LNCaP clone FGC (cell line): ENCODE results near the gene ELF1.
"Not testable (repeated sequence)": the region's sequence is repeated elsewhere in the genome, so short reads cannot be mapped to it uniquely, and the experiment has no call there.

ENCODE experiments used
- DNase-seq: peaks from one replicate; pipeline ENCODE4 v3.0.0-alpha.2; 2011; ENCODE audit warnings: low read depth
- H3K4me3 ChIP-seq: 2 replicates; pipeline ENCODE4 v1.5.1; 2011; ENCODE audit warnings: mild to moderate bottlenecking, low read depth, low read length, control low read depth
- TF ChIP-seq, protein P1 (sequence below): IDR thresholded peaks from 2 replicates; pipeline ENCODE4 v1.5.1; 2012; ENCODE audit warnings: mild to moderate bottlenecking; ENCODE audit not compliant: control insufficient read depth, insufficient read depth; ENCODE audit errors: extremely low read depth

ELF1 gene

DNA sequence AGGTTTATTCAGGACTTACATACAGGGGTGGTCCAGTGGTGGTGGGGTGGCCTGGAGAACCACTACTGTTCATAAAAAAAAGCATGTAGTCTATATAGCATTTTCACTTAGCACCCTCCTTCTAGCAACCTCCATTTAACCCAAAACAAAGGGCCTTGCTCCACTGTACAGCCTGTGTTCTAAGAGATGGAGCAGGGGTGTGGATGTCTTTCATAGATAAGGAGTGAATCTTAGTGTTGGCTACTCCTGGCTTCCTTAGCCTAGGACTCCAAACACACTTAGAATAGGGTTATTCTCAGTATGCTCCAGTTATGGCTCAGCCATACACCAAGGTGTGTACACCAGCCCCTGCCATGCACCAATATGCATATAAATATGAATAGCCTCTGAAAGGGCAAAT lies 95.2 kb downstream of the ELF1 start:
- no peak overlapping the region for H3K4me3 ChIP-seq
- TF ChIP-seq, protein P1, sequence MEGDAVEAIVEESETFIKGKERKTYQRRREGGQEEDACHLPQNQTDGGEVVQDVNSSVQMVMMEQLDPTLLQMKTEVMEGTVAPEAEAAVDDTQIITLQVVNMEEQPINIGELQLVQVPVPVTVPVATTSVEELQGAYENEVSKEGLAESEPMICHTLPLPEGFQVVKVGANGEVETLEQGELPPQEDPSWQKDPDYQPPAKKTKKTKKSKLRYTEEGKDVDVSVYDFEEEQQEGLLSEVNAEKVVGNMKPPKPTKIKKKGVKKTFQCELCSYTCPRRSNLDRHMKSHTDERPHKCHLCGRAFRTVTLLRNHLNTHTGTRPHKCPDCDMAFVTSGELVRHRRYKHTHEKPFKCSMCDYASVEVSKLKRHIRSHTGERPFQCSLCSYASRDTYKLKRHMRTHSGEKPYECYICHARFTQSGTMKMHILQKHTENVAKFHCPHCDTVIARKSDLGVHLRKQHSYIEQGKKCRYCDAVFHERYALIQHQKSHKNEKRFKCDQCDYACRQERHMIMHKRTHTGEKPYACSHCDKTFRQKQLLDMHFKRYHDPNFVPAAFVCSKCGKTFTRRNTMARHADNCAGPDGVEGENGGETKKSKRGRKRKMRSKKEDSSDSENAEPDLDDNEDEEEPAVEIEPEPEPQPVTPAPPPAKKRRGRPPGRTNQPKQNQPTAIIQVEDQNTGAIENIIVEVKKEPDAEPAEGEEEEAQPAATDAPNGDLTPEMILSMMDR: no peak

DNA sequence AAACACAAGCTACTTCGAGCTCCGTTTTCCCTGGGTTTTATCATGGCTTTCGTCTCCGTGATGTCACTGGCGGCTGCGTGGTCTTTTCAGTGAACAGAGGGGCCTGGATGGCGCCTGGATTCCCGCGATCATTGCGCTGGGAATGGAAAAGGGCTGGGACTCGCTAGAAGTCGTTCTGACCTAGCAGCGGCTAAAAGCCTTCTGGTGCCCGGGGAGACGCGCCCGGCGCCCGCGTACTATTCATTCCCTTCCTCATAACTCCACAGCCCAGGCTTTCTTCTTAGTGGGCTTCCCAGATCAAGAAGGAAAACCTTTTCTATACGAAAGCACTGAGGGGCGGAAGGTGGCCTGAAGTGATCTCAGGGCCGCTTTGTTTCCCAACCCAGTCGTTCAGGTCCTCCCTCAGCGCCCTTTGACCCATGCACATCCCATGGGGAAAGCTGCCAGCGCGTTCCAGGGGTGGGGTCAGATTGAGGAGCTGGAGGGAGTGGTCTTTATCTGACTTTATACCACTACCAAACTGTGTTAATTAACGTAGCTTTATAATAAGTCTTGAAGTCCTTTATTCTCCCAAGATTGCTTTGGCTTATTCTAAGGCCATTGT lies 96.6 kb downstream of the ELF1 start:
- TF ChIP-seq, protein P1: no peak
- no peak for DNase-seq
- no peak overlapping the region for H3K4me3 ChIP-seq

More for the DNA sequence above, 95.2 kb downstream of the ELF1 start:
- no peak for DNase-seq

DNA sequence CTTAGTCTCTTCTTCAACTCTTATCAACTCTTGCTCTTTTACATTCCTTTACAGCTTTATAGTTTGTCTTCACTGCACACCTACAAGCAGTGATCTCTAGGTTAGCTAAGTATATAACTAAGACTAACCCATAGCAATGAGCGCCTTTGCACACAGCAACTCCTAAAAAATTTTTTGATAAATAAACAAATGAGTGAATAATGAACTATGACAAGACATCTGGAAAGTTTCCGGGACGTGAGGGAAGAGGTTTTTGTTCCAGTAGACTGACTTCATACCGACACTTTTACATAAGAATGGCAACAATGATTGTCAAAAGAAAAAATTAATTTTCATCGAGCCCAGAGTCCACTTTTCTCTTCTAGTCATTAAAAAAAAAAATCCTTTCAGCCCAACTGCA lies 98.3 kb downstream of the ELF1 start:
- TF ChIP-seq, protein P1: no peak
- no peak for DNase-seq
- H3K4me3 ChIP-seq: peak overlapping the region; percentile 63

DNA sequence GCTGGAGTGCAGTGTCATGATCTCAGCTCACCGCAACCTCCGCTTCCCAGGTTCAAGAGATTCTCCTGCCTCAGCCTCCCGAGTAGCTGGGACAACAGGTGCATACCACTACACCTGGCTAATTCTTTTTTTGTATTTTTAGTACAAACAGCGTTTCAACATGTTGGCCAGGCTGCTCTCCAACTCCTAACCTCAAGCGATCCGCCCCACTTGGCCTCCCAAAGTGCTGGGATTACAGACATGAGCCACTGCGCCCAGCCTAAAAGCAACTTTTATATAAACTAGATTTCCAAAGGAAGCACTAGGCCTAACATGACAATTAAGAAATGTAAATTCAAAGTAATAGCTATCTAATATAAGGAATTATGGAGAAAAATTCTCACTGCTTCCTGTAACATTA lies 99.2 kb downstream of the ELF1 start:
- DNase-seq, H3K4me3 ChIP-seq: not testable (repeated sequence)

DNA sequence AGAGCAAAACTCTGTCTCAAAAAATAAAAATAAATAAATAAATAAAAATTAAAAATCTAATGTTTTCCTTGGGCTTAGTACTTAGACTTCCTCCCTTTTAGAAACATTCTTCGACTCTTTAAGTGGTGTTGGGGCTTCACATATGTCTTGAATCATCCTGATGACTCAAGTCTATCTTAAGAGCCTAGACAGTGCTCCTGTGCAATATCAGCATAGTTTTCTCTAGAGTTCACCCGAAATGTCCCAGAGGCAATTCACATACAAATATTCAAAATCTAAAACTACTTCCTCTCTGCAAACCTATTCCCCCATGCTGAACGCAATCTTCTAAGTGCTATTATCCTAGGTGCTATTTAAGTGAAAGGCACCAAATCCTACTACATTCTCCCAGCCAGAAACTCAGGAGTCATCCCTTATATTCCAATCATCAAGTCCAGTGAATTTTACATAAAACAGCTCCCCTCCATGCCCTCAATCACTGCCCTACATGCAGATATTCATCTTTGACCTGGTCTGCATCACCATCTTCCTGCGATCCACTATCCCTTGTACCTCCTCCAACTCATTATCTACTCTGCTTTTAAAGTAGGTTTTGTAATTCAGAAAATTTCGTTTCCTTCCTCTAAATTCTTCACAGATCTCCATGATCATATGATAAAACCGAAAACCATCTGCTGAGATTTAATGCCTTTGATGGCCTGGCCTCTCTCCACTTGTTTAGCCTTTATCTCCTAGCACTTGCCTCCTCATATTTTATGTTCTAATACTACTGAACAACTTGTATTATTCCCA lies 102.7 kb downstream of the ELF1 start:
- TF ChIP-seq, protein P1: no peak
- no peak for DNase-seq
- H3K4me3 ChIP-seq: no peak overlapping the region

DNA sequence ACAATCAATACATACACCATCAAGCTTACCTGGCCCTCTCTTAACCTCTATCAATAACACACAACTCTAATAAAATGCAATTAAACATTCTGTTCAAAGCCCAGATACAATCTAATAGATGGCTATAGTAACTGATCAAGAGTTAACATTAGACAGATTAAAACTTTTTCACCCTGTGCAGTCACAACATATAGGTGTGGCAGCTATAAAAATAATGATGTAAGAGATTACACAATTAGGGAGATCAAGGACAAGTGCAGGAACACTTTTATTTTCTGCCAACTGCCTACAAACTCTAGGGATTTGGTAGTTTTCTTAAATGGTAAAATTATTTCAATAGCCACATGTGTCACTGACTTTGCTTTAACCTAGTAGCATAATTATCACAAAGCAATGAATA lies 104.3 kb downstream of the ELF1 start:
- DNase-seq, H3K4me3 ChIP-seq: not testable (repeated sequence)

DNA sequence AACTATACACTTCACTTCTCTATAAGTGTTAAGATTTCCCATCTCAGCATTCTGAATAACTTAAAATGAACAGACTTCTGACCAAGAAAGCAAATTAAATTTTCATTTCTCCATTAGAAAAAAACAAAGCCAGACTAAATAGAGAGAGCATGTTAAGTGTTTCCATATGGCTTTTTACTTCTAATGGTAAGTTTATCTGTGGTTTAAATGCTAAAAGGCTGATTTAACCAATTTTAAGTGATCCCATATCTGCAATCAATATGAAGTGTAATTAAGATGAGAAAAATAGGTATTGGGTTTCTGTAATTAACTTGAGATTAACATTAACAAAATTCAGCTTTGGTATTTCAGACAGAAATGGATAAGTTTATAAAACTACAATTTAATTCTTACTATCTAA lies 107.8 kb downstream of the ELF1 start:
- TF ChIP-seq, protein P1: no peak
- no peak overlapping the region for H3K4me3 ChIP-seq
- no peak for DNase-seq
